ENCODE results near the gene SLC25A6.

DNA sequence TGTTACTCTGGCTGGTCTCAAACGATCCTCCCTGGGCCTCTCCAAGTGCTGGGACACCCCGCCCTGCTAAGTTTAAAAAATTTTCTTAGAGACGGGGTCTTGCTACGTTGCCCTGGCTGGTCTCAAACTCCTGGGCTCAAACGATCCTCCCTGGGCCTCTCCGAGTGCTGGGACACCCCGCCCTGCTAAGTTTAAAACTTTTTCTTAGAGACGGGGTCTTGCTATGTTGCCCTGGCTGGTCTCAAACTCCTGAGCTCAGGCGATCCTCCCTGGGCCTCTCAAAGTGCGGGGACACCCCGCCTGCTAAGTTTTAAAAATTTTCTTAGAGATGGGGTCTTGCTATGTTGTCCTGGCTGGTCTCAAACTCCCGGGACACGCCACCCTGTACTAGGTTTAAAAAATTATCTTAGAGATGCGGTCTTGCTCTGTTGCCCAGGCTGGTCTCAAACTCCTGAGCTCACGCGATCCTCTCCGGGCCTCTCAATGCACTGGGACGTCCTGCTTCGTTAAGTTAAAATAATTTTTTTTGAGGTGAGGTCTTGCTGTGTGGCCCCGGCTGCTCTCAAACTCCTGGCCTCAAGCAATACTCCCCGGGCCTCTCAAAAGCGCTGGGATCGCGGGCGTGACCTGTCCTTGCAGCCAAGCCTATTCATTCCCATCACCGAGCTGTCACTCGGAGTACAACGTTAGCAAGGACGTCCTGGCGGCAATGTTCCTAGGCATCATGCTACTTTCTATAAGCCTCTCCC is 1.1 kb downstream of the SLC25A6 start:
- TF ChIP-seq TAF1 (IDR thresholded peaks at IDR 0.05; ENCODE audit: control insufficient read depth, extremely low read depth, insufficient read depth, low read length, severe bottlenecking) (no peak), ZC3H8 (IDR thresholded peaks at IDR 0.05) (no peak), ZNF586 (CRISPR knock-in tag; conservative IDR thresholded peaks at IDR 0.05) (no peak), HSF4 (CRISPR knock-in tag; IDR thresholded peaks at IDR 0.05; ENCODE audit: borderline replicate concordance) (no peak)
- TF ChIP-seq, protein P1, sequence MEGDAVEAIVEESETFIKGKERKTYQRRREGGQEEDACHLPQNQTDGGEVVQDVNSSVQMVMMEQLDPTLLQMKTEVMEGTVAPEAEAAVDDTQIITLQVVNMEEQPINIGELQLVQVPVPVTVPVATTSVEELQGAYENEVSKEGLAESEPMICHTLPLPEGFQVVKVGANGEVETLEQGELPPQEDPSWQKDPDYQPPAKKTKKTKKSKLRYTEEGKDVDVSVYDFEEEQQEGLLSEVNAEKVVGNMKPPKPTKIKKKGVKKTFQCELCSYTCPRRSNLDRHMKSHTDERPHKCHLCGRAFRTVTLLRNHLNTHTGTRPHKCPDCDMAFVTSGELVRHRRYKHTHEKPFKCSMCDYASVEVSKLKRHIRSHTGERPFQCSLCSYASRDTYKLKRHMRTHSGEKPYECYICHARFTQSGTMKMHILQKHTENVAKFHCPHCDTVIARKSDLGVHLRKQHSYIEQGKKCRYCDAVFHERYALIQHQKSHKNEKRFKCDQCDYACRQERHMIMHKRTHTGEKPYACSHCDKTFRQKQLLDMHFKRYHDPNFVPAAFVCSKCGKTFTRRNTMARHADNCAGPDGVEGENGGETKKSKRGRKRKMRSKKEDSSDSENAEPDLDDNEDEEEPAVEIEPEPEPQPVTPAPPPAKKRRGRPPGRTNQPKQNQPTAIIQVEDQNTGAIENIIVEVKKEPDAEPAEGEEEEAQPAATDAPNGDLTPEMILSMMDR (IDR thresholded peaks at IDR 0.05 in 2 of 3, conservative IDR thresholded peaks at IDR 0.05 in 1 of 3; ENCODE audit: insufficient read depth in 2 of 3, low read depth in 1 of 3, low read length in 3 of 3), result no peak
- TF ChIP-seq, protein P2, sequence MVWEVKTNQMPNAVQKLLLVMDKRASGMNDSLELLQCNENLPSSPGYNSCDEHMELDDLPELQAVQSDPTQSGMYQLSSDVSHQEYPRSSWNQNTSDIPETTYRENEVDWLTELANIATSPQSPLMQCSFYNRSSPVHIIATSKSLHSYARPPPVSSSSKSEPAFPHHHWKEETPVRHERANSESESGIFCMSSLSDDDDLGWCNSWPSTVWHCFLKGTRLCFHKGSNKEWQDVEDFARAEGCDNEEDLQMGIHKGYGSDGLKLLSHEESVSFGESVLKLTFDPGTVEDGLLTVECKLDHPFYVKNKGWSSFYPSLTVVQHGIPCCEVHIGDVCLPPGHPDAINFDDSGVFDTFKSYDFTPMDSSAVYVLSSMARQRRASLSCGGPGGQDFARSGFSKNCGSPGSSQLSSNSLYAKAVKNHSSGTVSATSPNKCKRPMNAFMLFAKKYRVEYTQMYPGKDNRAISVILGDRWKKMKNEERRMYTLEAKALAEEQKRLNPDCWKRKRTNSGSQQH (CRISPR knock-in tag; IDR thresholded peaks at IDR 0.05), result no peak

Measured in K562 (cell line).